Measurements from ENCODE around the gene HACD2. TPM values are rescaled to one million over a fixed set of nuclear protein-coding genes. Genes with fewer than 3 reads are reported as not detected.

Gene HACD2
- total RNA-seq, 1 experiment from 2014 or later = 27.4 TPM

DNA sequence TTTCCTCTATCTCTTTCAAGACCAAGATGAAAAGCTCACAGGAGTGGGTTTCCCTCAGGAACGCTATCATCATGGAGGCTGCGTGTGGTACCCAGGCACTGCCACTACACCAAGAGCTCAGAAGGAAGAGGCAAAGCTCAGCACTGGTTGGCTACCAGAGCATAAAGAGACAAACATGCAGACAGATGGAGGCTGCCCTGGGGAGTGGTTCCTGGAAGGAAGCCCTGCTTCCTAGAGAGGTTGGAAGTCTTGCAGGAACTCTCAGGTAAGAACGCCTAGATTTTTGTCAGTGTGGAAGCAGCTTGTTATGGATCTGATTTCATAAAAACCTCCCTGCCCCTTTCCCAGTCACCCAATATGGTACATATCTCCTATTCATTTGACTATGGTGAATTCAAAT lies 86.1 kb downstream of the HACD2 start:
- no peak overlapping the region for H2BK12ac ChIP-seq (ENCODE audit: insufficient read length, low read depth, low read length)
- no peak overlapping the region for H4K5ac ChIP-seq (ENCODE audit: insufficient read length, low read depth, low read length)
- H3K14ac ChIP-seq (ENCODE audit: insufficient read depth, low read length) = no peak overlapping the region
- H3K4me2 ChIP-seq (ENCODE audit: insufficient read depth, insufficient read length, low read length) = no peak overlapping the region
- no peak overlapping the region for H3K4me3 Mint-ChIP-seq
- H3K79me2 ChIP-seq (ENCODE audit: insufficient read depth, low read length) = no peaks in the 10 kb centered on the region
- no peak overlapping the region for H3T11ph ChIP-seq (ENCODE audit: low read length)
- TF ChIP-seq, protein P1, sequence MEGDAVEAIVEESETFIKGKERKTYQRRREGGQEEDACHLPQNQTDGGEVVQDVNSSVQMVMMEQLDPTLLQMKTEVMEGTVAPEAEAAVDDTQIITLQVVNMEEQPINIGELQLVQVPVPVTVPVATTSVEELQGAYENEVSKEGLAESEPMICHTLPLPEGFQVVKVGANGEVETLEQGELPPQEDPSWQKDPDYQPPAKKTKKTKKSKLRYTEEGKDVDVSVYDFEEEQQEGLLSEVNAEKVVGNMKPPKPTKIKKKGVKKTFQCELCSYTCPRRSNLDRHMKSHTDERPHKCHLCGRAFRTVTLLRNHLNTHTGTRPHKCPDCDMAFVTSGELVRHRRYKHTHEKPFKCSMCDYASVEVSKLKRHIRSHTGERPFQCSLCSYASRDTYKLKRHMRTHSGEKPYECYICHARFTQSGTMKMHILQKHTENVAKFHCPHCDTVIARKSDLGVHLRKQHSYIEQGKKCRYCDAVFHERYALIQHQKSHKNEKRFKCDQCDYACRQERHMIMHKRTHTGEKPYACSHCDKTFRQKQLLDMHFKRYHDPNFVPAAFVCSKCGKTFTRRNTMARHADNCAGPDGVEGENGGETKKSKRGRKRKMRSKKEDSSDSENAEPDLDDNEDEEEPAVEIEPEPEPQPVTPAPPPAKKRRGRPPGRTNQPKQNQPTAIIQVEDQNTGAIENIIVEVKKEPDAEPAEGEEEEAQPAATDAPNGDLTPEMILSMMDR (conservative IDR thresholded peaks at IDR 0.05) = no peak
- H2BK20ac ChIP-seq (ENCODE audit: low read depth, low read length, poor library complexity, severe bottlenecking) = no peak overlapping the region
- no peak overlapping the region for H3K56ac ChIP-seq (ENCODE audit: insufficient read length, low read depth, low read length)
- no peak overlapping the region for H4K91ac ChIP-seq (ENCODE audit: insufficient read length, low read depth, low read length)
- WGBS (ENCODE audit: extremely low coverage, insufficient read length, low lambda C conversion rate) = no CpG with 5 or more reads among the region's 3 CpGs
- H2AK5ac ChIP-seq (ENCODE audit: insufficient read length, low read length) = no peak overlapping the region
- no peak overlapping the region for H3K9ac ChIP-seq (ENCODE audit: extremely low read depth, insufficient read length, low read length)
- H3K27ac ChIP-seq (ENCODE audit: insufficient read length, low read depth, low read length) = no peak overlapping the region
- H3K9me3 Mint-ChIP-seq = no peaks in the 10 kb centered on the region
- no peaks in the 10 kb centered on the region for H3K23me2 ChIP-seq (ENCODE audit: insufficient read length, low read depth, low read length, poor library complexity, severe bottlenecking)
- H2BK120ac ChIP-seq (ENCODE audit: low read depth, low read length, poor library complexity, severe bottlenecking) = no peak overlapping the region
- no peaks in the 10 kb centered on the region for H3K9me3 ChIP-seq (ENCODE audit: control insufficient read depth, low read depth, low read length)
- no peak overlapping the region for H2BK15ac ChIP-seq (ENCODE audit: low read depth, low read length)
- no peaks in the 10 kb centered on the region for H3K4me1 ChIP-seq (ENCODE audit: insufficient read depth, low read length)
- H3K36me3 Mint-ChIP-seq (ENCODE audit: insufficient read depth in 1 of 3, low read depth in 3 of 3) = peaks cover 3 to 18% (median 10%) of the 10 kb centered on the region in 3 experiments; a peak in 6 of 7 replicates
- no peak overlapping the region for H2BK5ac ChIP-seq (ENCODE audit: insufficient read length, low read length)
- H3K27ac Mint-ChIP-seq = no peak overlapping the region
- H4K20me1 ChIP-seq (ENCODE audit: control insufficient read depth, insufficient read depth, insufficient read length) = no peaks in the 10 kb centered on the region
- no peak overlapping the region for H3K4ac ChIP-seq (ENCODE audit: low read depth, low read length)
- H3K27me3 ChIP-seq (ENCODE audit: insufficient read depth, low read length) = no peaks in the 10 kb centered on the region
- H3K27me3 Mint-ChIP-seq (ENCODE audit: low read depth) = peaks cover 3% of the 10 kb centered on the region; the same call in 1 of the 2 replicates
- no peak overlapping the region for H4K8ac ChIP-seq (replicated peaks; ENCODE audit: insufficient read length, low read depth, low read length)
- no peak for DNase-seq
- peaks cover 7 to 9% of the 10 kb centered on the region in 2 experiments for H3K4me1 Mint-ChIP-seq
- no peaks in the 10 kb centered on the region for H3K79me1 ChIP-seq (ENCODE audit: insufficient read depth, low read depth, low read length, poor library complexity, severe bottlenecking)
- H3K18ac ChIP-seq (ENCODE audit: insufficient read length, low read depth, low read length) = no peak overlapping the region
- no peak overlapping the region for H3K23ac ChIP-seq (ENCODE audit: insufficient read length, low read depth, low read length)
- no peak overlapping the region for H2AFZ ChIP-seq (ENCODE audit: low read length)

Measured in H9 (cell line).